Cerebellar nuclear complex (tissue), 1 donor: ENCODE results near the gene GLCE.

Experiments used
- DNase-seq, 2 experiments: peaks; one replicate each; lab custom pipeline; 2025; lab: John Stamatoyannopoulos, UW

Gene GLCE

DNA sequence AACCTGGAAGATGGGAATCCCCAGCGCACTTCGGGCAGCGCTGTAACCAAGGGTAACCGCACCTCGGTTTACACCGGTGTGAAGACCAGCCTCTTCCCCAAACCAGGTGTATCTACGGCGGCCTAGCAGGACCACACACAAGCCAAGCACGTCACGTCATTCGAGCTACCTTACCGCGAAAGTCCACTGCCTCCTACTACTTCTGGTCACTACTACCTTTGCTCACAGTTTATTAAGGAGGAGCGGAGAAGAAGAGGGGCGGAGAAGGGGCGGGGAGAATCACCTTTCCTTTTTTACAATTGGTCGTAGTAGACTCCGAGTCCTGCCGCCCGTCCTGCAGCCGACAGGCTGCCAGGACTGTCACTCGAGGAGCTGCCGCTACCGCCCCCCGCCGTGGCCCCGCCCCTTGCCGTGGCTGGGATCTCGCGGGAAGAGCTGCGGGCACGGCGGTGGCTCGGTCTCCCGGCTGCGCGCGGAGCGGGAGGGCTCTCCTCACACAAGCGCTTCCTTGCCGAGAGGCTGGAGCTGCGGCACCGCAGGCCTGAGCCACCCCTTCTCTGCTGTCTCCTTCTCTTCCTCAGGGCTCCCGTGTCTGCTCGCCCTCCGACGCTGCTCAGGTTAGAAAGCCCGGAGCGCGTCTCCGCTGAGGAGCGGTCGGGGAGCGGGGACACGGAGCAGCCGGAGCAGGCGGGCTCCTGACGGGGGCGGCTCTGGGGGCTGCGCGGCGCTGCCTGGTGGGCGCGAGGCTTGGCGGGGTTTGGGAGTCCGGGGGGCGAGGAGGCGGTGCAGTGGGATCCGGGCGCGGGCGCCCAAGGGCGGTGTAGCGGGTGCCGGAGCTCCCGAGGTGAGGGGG, at the start of gene GLCE:
TSS of gene GLCE (plus strand) at position 495 of the 853 bp plus-strand sequence. CDS start 95,172 bp downstream, outside the sequence.
- DNase-seq, result peak; percentile 83 to 95

DNA sequence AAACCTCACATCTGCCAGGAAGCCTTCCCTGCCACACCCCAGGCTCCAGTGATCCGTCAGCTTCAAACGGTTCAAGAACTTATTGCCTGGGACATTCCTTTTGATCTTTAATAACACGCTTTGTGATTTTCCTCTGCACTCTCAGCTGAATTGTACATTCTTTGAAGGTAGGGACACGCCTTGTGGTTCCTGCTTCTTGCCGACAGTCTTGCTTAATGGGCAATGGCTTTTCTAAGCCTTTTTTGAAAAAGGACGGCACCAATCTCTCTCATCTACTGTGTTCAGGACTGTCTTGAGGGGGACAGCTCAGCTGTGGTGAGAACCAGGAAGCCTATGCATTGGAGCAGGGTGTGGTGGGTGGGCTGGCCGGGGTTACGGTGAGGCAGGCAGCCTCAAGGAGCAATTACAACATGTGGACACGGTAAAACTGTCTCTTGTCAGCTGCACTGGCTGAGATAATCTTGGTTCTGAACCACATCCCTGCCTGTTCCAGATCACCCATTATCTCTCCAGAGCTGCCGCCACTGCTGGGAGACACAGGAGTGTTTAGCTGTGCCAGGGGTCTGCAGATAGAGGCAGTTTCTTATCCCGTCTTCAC, 46.0 kb upstream of the GLCE start:
- no peak for DNase-seq

DNA sequence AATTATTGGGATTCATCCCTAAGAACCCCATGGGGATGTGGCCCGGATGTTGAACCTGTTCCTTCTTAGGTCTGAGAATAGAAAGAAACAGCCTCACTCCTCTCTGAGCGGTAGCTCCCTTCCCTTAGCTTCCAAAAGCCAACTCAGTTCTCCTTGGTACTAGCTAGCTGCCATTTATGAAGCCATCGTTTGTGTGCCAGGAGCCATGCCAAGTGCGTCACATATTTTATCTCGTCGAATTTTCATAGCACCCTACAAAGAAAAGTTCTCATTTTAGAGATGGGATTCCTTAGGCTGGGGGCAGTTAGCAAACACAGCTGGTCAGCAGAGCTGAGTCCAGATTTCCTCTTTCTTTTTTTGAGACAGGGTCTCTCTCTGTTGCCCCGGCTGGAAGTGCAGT, 45.4 kb upstream of the GLCE start:
- no peak for DNase-seq

DNA sequence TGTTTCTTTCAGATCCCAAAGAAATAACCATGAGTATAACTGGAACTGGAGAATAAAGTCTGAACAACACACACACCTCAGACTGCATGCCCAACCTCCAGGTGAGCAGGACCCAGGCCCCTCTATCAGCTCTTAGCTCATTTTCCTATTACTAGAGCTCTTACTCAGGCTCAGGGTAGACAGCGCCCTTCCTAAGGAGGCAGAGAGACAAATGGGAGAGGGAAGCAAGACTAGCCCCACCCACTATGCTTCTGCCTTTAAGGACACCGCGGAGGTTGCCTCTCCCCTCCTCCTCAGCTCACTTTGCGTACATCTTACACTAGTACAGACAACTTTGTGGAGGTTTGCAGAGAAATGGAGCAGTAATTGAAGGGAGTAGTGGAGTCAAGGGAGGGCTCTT, 44.0 kb upstream of the GLCE start:
- DNase-seq, result no peak

DNA sequence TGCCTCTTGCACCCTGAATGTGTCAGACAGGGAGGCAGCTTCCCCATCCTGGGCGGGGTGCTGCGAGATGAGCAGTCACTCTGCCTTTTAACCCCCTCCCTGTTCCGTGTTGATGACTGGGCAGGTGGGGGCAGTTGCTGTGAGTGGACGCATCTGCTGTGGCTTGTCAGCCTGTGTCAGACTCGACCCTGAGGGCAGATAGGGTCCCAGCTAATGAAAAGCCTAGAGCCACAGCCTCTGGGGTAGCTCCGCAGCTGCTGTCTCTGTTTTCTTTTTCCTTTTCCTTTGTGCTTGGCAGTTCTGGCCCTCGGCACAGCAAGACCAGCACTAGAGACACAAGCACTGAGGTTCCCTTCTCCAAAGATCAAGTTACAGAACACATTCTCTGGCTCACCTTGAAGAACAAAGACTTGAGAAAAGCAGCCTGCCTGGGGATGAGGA, 43.0 kb upstream of the GLCE start:
- DNase-seq, result no peak

DNA sequence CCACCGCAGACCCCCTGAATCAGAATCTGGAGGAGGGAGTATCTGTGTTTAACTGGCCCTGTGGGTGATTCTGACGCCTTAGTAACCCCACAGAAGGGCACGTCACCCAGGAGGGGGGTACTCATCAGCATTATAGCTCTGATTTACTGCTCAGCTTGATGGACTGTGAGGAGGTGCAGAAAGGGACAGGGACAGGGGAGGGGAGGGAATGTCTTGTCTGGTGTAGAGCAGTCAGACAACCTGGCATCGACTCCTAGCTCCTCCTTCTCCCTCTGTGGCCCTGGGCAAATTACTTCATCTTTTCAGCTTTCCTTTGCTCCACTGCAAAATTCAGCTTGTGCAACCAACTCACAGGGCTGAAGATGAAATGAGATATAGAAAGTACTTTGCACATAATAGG, 42.3 kb upstream of the GLCE start:
- DNase-seq, result no peak

DNA sequence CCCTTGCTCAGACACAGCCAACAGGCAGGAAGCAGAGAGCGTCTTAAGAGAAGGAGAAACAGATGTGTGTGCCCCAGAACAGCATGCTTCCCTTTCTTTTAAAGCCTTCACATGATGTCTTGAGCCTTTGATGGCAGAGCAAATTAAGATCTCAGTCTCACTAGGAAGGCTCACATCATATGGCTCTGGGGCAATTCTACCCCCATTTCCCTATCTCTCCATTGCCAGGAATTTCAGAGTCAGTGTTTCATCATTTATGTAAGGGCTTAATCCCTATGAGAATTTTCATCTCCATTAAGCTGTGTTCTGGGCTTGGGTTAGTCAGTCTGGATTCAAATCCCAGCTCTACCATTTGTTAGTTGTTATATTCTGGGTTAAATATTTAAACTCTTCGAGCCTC, 41.4 kb upstream of the GLCE start:
- DNase-seq, result no peak

DNA sequence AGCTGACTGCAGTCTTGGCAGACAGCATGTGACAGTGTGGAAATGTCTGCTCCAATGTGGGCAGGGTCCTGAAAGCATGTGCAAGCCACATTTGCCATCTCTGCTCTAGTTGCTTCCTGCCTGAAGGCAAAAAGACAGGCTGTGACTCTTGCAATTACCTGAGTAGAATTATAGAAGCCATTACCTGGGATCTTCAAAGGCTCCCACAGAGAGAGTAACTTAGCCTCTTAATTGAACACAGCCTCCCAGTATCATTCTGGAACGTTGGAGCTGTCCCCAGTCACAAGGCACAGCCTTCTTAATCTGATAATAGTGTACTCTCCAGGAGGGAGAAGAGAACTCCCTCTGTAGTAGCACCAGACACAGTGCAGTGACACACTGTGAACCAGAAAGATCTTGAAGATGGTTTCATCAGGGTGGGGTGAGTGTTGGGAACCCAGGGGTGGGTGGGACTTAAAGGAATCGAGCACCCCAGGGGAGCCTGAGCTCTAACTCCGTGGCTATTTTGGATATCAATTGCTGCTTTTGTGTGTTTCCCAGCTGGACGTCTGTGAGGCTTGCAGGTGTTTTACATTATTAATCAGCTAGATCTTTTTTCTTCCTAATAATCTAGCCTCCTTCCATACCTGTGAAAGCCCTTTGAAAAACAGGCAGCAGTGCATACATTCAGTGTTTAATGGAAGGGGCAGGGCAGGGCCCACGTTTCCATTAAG, 40.6 kb upstream of the GLCE start:
- DNase-seq, result no peak

DNA sequence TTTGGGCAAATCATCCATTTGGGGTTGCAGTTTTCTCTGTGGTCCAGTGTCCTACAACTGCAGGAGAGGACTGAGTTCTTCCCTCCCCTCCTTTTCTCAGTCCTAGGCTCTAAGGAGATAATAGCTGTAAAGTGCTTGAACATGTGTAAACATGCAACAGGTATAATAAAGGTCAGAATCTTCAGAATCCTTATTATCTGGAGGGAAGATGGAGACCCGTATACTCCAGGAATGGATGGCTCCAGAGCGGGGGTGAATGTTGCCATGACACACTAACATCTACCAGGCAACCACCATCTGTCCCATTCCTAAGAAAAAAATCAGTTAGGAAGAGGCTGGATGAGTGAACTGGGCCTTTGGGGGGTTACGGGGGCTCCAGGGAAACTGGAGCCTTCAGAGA, 39.7 kb upstream of the GLCE start:
- DNase-seq, result no peak

DNA sequence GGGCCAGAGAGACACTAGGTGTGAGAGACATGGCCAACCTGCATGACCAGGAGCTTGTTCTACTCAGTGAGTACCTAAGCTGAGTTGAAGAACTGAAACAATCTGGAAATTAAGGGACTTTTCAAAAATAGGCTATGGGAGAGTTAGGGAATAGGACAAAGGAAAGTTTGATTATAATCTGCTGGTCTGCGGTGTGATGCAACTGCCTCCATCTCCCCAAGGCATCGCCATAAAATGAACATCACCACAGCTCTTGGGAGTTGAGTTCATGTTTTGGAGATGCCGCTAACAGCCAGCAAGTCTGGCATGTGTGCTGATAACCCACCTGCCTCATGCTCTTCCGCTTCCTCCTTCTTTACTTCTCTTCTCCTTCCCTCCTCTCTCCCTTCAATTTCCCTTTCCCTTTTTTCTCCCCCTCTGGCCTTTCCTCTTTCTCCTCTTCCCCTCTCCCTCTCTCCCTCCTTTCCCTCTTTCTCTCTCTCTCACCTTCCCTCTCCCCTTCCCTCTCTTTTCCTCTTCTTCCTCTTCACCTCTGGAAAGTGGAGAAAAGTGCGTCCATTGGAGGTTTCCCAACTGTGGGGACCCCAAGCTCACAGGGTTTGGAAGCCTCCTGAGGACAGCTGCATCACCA, 39.1 kb upstream of the GLCE start:
- DNase-seq, result no peak

DNA sequence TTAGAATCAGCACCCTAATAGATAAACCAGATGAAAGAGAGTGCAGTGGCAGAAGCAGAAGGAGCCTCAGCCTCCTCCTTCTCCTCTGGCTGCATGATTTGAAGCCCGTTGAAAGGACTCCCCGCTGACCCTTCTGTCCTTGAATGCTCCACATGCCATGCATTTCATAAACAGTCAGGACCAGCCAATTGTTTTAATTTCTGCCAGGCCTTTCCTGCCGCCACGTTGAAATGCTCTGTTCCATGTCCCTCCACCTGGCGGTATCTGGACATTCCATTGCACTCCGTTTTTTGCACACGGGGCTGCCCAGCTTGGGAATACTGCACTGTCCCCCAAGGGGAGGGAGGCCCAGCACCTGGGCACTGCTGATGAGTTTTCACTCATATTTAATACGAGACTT, 35.2 kb upstream of the GLCE start:
- DNase-seq, result no peak

DNA sequence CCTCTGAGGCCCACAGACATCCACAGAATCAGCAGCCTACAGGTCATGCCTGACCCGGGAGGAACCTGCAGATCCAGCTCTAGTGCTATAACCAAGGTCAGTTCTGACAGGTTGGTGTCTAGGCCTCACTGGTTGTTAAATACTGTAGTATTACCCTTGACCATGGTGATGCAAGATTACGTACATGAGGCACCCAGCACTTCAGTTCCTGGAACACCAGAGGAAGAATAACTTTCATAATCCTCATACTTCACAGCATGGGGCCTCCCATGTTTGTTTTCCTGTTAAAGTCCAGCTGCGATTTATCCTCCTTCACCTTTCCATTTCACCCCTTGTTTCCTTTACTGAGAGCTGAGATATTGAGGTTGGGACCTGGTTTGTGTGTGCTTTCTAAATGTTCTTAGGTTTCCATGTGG, 34.4 kb upstream of the GLCE start:
- DNase-seq, result no peak

DNA sequence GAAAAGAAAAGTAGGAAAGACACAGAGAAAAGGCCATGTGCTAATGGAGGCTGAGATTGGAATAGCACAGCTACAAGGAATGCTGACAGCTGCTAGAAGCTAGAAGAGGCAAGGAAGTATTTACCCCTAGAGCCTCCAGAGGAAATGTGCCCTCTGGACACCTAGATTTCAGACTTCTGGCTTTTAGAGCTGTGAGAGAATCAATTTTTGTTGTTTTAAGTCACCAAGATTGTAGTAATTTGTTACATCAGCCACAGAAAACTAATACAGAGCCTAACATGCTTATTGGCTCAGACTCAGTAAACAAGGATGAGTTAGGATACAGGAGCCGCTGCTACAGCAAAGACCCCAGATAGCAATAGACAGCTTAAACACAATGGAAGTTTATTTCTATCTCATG, 33.1 kb upstream of the GLCE start:
- no peak for DNase-seq

DNA sequence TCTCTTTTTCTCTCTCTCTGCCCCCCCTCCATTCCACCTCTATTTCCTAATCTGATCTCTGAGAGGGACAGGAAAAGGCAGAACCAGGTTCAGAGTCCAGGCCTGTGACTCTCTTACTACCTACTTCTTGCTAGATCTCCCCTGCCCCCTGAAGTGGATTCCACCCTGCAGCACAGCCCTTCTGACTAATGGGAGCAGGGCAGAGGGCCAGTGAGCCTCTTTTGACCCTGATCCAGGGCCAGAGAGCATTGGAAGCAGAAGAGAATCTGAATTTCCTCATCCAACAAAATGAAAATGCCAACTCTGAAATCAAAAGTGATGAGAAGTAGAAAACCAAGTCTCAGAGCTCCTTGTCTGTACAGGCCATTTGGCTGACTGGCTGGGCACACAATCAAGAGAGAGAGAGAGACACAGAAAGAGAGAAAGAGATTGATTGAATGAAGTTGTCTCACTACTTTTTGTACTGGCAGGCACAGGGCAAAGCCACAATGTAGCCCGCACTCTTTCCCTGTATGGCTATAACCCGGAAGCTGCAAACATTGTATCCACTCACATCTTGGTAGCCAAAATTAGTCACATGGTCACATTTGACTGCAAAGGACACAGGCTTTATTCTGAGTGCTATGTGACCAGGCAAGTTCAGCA, 31.6 kb upstream of the GLCE start:
- DNase-seq, result no peak

DNA sequence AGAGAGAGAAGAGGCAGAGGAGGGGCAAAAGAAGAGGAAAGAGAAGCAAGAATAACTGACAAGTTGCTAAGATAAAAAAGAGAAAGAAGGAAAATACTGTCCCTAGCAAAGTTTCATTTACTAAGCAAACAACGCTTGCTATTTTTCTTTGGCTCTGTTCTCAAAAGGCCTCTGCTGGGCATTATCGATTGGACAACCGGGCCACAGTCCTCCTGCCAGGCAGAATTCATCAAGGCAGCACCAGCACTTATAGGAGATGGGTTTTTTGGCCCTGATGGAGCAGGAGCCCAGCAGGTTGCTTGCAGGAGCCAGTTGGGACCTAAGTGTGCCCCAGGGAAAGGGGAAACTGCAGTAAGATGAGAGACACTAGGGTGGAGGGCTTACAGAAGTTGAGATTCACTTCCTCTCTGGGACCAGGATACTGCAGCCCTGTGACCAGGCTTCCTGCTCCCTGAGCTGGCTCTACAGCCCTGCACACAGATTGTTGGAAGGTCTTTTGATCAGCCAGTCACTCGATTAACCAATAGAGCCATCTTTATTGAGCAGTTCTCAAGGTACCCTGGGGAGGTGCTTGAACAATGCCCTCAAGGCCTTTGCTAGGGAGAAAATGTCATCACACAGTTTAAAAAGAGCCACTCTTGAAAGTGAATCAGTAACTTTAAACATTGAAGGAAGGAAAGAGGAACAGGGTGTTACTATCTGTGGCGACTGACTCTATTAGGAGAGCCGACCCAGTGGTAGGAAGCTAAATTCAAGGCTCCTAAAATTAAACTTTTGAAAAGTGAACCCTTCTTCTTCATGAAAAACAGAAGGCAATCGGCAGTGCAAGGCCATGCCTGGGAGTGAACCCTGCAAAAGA, 28.8 kb upstream of the GLCE start:
- DNase-seq, result no peak

DNA sequence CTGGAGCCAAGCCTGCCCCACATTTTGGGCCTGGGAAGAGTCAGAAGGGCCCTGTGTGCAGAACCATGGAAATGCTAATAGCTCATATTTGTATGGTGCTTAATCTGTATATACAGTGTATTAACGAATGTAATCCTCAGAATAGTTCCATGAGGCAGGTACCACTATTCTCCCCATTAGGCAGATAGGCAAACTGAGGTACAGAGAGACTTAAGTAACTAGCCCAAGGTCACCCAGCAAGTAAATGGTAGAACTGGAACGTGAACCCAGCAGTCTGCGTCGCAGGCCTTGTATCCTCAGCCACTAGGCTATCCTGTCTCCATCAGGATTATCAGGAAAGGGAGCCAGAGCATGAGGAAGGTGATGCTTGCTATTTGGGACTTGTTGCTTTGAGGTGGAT, 28.0 kb upstream of the GLCE start:
- no peak for DNase-seq

DNA sequence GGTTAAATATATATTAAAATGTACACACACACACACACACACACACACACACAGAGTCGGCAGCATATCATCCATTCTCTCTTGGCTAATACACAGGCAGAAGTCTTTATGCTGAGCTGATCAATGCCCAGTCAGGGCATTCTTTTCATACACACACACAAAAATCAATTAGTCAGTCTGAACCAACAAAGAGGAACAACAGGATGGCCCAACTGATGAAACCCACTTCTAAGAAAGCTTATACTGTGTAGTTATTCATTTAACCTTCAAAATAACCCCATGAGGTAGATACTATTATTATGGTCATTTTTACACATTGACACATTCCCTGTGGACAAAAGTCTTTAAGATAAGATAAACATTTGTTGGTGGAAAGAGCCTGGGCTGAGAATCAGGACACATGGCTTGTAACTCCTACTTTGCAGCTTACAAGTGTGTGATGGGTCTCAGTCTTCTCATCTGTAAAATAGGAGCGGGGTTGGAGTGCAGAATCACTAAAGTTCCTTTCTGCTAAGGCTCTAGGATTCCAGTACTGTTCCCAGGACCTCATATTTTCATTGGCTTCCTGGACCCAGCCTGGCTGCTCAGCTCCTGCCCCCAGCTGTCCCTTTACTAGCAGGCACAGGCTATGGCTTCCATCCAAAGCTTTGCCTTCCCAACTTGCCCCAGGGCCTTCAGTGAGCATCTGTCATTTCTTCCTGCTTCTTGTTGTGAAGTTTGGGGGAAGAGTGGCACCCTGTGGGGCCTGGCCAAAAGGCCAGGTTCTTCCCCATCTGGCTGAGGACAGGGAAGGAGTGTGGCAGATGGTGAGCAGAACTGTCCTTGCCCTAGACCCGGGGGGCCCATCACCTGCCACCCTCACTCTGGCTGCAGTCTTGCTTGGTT, 27.2 kb upstream of the GLCE start:
- DNase-seq, result peak; percentile 77 to 95

DNA sequence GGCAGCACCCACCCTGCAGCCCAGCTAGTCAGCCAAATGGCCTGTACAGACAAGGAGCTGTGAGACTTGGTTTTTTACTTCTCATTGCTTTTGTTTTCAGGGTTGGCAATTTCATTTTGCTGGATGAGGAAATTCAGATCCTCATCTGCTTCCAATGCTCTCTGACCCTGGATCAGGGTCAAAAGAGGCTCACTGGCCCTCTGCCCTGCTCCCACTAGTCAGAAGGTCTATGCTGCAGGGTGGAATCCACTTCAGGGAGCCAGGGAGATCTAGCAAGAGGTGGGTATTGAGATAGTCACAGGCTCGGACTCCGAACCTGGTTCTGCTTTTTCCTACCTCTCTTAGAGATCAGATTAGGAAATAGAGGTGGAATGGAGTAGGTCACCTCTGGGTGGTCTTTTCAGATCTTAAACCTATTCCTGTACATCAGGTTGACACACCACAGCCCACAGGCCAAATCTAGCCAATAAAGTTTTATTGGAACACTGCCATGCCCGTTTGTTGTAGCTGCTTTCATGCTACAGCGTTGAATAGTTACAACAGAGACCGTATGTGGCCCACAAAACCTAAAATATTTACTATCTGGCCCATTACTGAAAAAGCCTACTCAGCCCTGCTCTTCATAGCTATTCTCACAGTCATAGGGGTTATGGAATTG, 26.4 kb upstream of the GLCE start:
- no peak for DNase-seq

DNA sequence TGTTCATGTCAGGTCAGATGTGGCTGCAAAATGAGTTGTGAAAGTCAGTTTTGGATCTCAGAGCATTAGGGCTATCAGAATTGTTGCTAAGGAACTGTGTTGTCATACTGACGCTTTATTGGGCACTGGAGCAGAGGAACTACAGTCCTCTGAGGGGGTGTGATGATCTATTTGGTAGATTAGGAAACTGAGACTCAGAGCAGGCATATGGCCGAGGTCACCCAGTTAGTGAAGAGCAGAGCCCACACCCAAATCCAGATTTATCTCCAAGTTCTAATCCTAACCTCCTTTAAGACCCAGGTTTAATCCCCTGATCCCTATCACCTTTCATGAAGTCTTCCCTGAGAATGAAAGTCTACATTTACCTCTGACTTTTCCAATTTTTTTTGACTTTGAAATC, 25.6 kb upstream of the GLCE start:
- no peak for DNase-seq
